HG03039 (cell line): ENCODE results near the gene RBM48.
"Not testable (repeated sequence)": the region's sequence is repeated elsewhere in the genome, so short reads cannot be mapped to it uniquely, and the experiment has no call there.

Experiments used
- ATAC-seq: cut with Tn5 transposase; IDR thresholded peaks from one replicate; pipeline ENCODE4 v1.9.1; 2021; ENCODE audit warnings: mild to moderate bottlenecking, moderate library complexity; ENCODE audit not compliant: unreplicated experiment

The RBM48 gene

GRCh38 chr7:92543542-92543941, 14.9 kb downstream of the RBM48 start:
- not testable (repeated sequence) for ATAC-seq

- ATAC-seq: not testable (repeated sequence)
These were observed 16.5 kb downstream of the RBM48 start for GRCh38 chr7:92545116-92545515.

- no peak for ATAC-seq
These were observed 18.4 kb downstream of the RBM48 start for GRCh38 chr7:92546856-92547497.

GRCh38 chr7:92547579-92547978, 19.0 kb downstream of the RBM48 start:
- no peak for ATAC-seq

- no peak for ATAC-seq
These were observed 21.6 kb downstream of the RBM48 start for GRCh38 chr7:92550194-92550593.

- ATAC-seq: no peak
These were observed 28.7 kb downstream of the RBM48 start for GRCh38 chr7:92557249-92557648.

- ATAC-seq: no peak
These were observed 29.3 kb downstream of the RBM48 start for GRCh38 chr7:92557808-92558362.

GRCh38 chr7:92560602-92561001, 32.0 kb downstream of the RBM48 start:
- no peak for ATAC-seq

GRCh38 chr7:92563345-92563744, 34.8 kb downstream of the RBM48 start:
- no peak for ATAC-seq

- ATAC-seq: no peak
These were observed 38.9 kb downstream of the RBM48 start for GRCh38 chr7:92567460-92567859.

GRCh38 chr7:92569137-92569536, 40.5 kb downstream of the RBM48 start:
- no peak for ATAC-seq

- no peak for ATAC-seq
These were observed 47.7 kb downstream of the RBM48 start for GRCh38 chr7:92576296-92576695.

GRCh38 chr7:92582948-92583347, 54.4 kb downstream of the RBM48 start:
- no peak for ATAC-seq

GRCh38 chr7:92584953-92585352, 56.4 kb downstream of the RBM48 start:
- ATAC-seq: no peak

- no peak for ATAC-seq
These were observed 57.8 kb downstream of the RBM48 start for GRCh38 chr7:92586403-92586802.

- ATAC-seq: no peak
These were observed 58.2 kb downstream of the RBM48 start for GRCh38 chr7:92586841-92587240.
